GM12892 (cell line): Measurements from ENCODE around the gene UBL7.

ENCODE experiments used
- DNase-seq: peaks from one replicate; pipeline ENCODE4 v3.0.0; 2011; ENCODE audit not compliant: insufficient read length
- FAIRE-seq: peaks from 2 replicates; lab custom pipeline; 2011; peaks lifted over from hg19 to GRCh38; lab: Jason Lieb, UNC
- POLR2A ChIP-seq: IDR thresholded peaks from 2 replicates; pipeline ENCODE4 v1.6.1; 2011; ENCODE audit warnings: low read depth, low read length, control low read depth
- POLR2AphosphoS5 ChIP-seq: IDR thresholded peaks from 2 replicates; pipeline ENCODE4 v1.6.1; 2011; ENCODE audit warnings: low read depth, low read length, control low read depth
- TAF1 ChIP-seq: IDR thresholded peaks from 2 replicates; pipeline ENCODE4 v1.6.1; 2011; ENCODE audit warnings: low read depth, mild to moderate bottlenecking, control low read depth, low read length, borderline replicate concordance

UBL7 gene

DNA sequence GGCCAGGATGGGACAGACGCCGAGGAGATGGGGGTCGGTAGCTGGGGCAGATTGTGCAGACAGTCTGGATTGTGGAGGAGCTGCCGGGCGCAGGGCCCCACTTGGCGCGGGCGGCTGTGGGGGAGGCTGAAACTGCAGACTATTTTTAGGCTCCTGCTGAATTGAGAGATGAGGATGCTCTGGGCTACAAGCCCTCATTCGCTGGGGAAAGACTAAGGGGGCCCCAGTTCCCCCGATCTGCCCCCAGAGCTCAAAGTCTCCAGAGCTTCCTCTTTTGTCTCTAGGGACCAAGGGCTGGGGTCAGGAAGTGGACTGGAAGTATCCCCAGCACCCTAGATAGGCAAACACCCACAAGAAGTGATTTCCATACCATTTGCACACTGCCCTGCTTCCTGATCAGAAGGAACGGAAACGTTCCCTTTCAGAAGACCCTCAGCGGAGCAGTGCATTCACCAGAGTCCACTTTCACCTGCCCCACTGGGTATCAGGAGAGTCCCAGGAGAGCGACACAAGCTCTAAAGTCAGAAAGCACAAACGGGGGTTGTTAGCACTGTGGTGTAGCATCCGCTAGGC, 56.9 kb downstream of the UBL7 start:
- DNase-seq (no peak), FAIRE-seq (no peak)
- TF ChIP-seq POLR2A = no peak; the same call in 1 of the 2 replicates
- no peak; the same call in 1 of the 2 replicates for TF ChIP-seq TAF1
- TF ChIP-seq POLR2AphosphoS5 = no peak; the same call in 1 of the 2 replicates

DNA sequence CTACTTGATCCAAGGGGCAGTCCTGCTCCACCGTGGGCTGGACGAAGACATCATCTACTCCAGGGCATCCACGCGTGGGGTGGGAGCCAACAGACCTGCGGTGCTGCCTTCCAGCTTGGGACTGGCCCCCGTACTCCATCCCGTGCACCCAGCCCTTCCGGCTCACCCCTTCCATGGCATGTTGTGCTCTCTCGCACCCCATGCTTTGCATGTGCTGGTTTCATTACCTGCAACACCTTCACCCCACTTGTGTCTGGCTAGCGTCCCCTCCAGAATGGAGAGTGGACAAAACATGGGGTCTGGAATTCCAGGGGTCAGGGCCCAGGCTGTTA, 57.4 kb downstream of the UBL7 start:
- DNase-seq = no peak
- TF ChIP-seq POLR2A = peak; percentile 54; the same call in 1 of the 2 replicates
- TF ChIP-seq TAF1 = peak; percentile 82; the same call in 1 of the 2 replicates
- peak; percentile 24; the same call in 1 of the 2 replicates for TF ChIP-seq POLR2AphosphoS5
- FAIRE-seq = no peak

DNA sequence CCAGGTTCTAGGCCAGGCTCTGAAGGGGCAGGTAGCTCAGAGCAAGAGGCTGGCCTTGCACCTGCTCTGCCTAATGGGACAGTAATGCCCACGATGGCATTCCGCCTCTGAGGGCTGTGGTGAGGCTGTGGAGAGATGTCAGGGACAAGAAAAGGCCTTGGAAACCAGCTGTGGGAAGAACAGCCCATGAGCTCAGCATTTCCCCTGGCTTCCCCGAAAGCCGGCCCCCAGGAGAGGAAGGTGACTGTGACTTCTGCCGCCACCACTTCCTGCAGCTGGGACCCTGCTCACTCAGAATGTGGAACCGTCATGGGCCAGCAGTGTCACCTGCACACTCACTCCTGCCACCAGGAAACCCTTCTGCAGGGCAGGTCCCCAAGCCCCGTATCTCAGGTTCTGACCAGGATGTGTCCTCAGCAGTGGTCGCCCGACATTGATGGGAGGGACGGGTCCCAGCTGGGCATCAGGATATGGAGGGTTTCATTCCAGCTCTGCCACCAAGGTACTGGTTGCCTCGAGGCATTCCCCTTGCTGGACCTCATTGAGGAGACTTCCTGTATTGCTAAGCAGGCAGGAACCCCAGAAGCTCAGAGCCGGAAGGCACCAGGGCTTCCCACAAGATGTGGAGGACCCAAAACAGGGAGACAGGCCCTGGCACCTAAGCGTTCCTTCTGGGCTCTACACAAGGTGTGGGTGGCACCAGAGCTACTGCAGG, 57.9 kb downstream of the UBL7 start:
- TF ChIP-seq POLR2AphosphoS5 = no peak; the same call in 1 of the 2 replicates
- peak; percentile 41; the same call in 1 of the 2 replicates for TF ChIP-seq TAF1
- TF ChIP-seq POLR2A = peak; percentile 55; the same call in 1 of the 2 replicates
- peak; percentile 95 for FAIRE-seq
- peak; percentile 74 for DNase-seq

DNA sequence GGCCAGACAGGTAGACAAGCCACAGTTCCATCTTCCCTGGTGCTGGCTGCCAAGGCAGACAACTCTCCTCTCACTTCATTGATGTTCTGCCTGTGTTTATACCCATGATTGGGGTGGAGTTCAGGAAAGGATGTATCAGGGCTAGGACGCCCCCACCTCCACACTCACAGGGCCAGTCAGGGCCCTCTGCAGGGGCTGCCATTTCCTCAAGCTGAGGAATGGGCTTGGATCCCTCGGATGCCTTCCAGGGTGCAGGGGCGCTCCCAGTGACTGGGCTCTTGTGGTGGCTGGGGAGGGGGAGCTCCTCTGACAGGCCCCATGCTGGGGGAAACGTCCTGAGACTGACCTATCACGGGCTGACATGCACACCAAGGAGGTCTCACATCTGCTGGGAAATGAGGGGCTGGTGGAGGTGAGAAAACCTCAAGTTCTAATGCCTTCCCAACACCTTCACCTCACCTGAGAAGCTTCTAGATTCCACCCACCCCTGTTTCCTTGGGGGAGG, 58.6 kb downstream of the UBL7 start:
- no peak for FAIRE-seq
- TF ChIP-seq TAF1 (no peak), POLR2A (no peak; the same call in 1 of the 2 replicates), POLR2AphosphoS5 (peak; percentile 67)
- DNase-seq = no peak

DNA sequence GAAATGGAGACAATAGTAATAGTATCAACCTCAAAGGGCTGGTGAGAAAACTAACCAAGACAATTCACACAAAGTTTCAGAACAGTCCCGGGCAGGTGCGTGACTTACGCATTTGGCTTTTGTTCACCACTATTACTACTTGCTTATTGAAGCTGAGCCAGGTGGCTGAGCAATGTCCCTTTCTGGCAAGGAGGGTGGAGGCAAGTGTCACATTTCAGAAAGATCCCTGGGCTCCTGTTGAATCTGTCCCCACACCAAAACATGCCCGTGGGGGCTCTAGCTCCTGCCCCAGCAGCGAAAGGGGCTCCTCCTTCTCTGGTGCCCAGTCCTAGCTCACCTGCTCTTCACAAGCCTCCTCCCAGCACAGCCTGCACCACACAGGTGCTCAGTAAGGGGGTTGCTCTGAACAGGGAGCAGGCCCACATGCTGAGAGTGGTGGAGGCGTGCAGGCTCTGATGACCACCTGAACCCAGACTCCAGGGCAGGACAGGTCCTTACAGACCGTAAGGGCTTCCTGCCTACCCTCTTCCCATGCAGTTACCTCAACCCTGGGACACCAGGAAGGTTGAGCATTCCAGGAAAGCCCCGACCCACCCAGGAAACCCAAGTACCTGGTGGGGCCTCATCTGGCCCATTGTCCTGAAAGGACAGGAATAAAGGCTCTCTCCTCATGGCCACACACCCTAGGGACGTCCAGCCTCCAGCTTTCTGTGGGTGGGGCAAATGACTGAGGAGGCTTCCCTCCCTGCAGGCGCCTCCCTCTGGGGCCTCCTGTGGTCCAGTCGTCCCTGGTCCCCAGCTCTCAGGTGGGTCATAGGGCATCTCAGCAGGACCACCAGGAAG, 59.8 kb downstream of the UBL7 start:
- TF ChIP-seq POLR2AphosphoS5 = peak; percentile 89
- TF ChIP-seq TAF1 = peak; percentile 66; the same call in 1 of the 2 replicates
- TF ChIP-seq POLR2A = peak; percentile 76
- no peak for DNase-seq
- peak; percentile 88 for FAIRE-seq

DNA sequence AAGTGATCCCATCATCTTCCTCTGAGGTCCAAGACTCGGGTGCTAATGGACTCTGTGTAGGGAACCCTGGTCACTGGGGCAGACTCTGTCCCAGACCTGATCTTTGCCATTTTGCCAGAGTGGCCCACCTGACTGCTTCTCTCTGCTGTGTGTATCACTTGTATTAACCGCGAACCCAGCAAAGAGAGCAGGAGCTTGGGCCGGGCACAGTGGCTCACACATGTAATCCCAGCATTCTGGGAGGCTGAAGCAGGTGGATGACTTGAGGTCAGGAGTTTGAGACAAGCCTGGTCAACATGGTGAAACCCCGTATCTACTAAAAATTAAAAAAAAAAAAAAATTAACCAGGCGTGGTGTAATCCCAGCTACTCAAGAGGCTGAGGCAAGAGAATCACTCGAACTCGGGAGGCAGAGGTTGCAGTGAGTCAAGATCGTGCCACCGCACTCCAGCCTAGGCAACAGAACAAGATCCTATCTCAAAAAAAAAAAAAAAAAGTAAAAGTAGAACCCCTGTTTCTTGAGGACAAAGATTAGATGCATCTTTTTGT, 60.6 kb downstream of the UBL7 start:
- no peak for FAIRE-seq
- no peak for DNase-seq
- TF ChIP-seq POLR2AphosphoS5 (no peak), POLR2A (0 out of 2 replicates have a peak, but pooled peaks have one; percentile 37), TAF1 (no peak)

DNA sequence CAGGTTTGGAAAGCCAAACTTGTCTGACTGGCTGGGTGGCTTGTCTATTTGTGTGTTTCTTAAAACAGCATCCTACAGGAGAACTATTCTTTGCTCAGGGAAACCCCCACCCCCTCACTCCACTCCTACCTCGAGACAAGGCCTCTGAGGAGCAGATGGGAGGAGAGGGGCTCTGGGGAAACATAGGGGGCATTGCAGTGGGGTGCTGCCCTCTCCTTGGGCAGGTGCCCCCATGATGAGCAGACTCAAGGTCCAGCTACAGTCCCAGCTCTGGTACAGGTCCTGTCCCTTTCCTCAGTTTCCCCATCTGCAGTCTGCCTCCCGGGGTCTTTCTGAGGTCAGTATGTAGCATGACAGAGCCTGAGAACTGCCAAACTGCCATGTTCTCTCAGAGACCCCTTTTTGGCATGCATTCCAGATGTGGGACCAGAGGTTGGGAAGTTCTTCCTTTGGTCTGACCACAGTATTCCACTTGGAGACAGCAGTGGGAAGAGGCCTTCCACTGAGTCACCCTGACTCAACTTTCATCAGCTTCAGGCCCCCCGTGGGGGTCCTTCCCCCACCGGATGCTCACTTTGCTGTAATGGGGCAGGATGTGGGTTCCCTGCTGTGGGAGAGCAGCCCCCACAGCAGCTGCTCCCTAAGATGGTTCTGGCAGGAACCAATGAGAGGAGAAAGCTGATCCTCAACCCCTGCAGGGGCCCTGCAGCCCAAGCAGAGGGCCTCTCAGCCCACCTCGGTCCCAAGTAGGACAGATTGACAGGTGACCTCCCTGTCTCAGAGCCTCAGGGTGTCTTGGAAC, 61.2 kb downstream of the UBL7 start:
- FAIRE-seq (peak; percentile 88), DNase-seq (no peak)

DNA sequence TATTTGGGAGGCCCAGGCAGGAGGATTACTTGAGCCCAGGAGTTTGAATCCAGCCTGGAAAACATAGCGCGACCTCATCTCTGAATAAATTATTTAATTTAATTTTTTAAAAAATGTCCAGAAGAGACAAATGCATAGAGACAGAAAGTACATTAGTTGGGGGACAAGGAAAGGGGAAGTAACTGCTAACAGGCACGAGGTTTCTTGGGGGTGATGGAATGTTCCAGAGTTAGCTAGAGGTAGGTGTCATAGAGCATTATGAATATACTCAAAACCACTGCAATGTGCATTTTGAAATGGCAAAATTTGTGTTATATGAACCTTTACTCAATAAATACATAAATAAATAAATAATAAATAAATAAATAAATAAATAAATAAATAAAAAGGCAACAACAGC, 61.9 kb downstream of the UBL7 start:
- no peak for TF ChIP-seq POLR2A
- TF ChIP-seq POLR2AphosphoS5 = no peak
- TF ChIP-seq TAF1 = no peak
- FAIRE-seq (peak; percentile 42), DNase-seq (no peak)

More for the DNA sequence above, 61.2 kb downstream of the UBL7 start:
- TF ChIP-seq POLR2AphosphoS5 = peak; percentile 63; the same call in 1 of the 2 replicates
- TF ChIP-seq POLR2A = peak; percentile 11
- 0 out of 2 replicates have a peak, but pooled peaks have one; percentile 15 for TF ChIP-seq TAF1

DNA sequence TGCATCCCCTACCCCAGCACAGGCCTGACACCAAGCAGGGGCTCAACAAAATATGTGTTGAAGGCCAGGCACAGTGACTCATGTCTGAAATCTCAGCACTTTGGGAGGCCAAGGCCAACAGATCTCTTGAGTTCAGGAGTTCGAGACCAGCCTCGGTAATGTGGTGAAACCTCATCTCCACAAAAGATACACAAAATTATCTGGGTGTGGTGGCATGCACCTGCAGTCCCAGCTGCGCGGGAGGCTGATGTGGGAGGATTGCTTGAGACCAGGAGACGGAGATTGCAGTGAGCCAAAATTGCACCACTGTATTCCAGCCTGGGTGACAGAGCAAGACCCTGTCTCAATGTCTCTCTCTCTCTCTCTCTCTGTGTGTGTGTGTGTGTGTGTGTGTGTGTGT, 62.8 kb downstream of the UBL7 start:
- FAIRE-seq (peak; percentile 33), DNase-seq (no peak)
- TF ChIP-seq TAF1 (no peak), POLR2A (no peak)
